ENCODE data around the gene CTNNA3.

- no peak for TF ChIP-seq CTCF (conservative IDR thresholded peaks at IDR 0.05 in 1 of 2, IDR thresholded peaks at IDR 0.05 in 1 of 2; ENCODE audit: low read depth in 1 of 2, low read length in 2 of 2)
- TF ChIP-seq EZH2 (IDR thresholded peaks at IDR 0.05; ENCODE audit: low read length, missing control alignments) = no peak
Measured at GRCh38 chr10:67696679-67697078, 684 bp upstream of the CTNNA3 start.
